Cortex of kidney (tissue), 1 donor: ENCODE data around the gene CAPN13.

ENCODE experiments used
- DNase-seq: peaks from one replicate; lab custom pipeline; 2025; lab: John Stamatoyannopoulos, UW

Gene CAPN13

GRCh38 chr2:30764021-30764800 is 43.0 kb downstream of the CAPN13 start:
- DNase-seq: no peak

GRCh38 chr2:30763151-30763660 is 44.0 kb downstream of the CAPN13 start:
- no peak for DNase-seq

DNA sequence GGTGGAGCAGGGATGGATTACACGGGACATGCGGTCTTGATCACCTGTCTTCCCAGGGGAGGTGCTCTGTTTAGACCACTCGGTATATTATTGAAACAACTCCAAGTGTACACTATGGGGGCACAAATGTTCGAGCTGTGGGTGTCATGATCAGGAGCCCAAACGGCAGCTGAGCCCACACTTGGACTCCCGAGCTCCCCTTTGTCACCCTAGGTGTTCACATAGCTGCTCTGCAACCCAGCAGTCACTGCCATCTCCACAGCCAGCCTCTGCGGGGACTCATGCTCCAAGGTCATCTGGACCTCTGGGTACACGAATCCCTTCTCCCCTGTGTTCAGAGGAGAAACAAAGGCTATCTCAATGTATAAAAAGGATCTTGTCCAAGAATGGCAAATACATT is 46.0 kb downstream of the CAPN13 start:
- no peak for DNase-seq

DNA sequence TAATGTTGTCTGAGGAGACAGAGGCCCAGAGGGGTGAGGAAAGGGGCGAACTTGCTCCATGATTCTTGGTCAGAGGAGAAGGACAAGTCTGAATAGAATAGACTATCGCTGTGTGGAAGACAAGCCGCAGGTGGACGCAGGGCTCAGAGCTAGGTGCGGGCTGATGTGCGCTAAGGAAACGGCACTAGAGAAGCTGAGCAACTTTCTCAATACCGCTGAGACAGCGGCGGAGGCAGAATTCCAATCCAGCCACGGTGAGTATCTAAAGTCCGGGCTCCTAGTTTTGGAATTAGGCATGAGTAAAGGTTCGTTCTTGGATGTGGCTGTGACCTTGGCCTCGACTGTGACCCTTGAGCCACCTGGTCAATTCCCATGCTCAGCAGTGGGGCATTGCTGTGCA is 47.8 kb downstream of the CAPN13 start:
- DNase-seq: no peak

DNA sequence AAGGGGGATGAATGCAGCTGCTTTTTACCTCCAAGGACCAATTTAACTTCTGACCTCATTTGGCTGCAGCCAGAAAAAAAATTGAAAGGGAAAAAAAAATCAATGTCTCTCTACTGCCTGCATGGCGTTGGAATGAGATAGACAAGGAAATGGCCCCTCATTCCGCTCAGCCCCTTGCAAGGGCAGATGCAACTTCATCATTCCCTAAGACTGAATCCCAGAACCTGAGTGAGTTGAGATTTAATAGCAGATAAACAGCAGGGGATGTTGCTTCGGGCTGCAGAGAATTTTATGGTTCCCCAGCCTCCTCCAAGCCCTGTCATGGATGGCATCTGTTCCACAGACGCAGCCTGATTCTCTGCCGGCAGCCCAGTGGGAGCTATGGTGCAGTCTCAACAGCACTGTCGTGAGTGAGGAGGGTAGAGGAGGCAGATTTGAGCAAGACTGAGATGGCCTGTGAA is 49.0 kb downstream of the CAPN13 start:
- no peak for DNase-seq

DNA sequence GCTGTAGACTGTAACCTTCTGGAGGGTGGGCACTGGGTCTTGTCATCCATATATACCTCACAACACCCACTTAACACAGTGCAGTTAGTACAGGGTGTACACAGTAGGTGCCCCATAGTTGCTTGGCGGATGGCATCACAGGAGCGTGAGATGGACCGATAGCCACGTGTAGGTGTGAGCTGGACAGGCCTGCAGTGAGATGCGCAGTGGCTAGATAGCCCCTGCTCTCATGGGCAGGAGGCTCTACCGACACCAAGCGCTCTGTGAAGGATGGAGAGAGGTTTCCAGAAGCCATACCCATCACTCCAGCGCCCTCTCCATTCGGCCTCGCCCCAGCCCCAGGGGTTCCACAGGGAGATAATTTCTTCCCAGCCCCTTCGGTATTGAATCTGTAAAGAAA is 49.5 kb downstream of the CAPN13 start:
- DNase-seq: no peak

GRCh38 chr2:30756971-30757370 is 50.3 kb downstream of the CAPN13 start:
- no peak for DNase-seq

DNA sequence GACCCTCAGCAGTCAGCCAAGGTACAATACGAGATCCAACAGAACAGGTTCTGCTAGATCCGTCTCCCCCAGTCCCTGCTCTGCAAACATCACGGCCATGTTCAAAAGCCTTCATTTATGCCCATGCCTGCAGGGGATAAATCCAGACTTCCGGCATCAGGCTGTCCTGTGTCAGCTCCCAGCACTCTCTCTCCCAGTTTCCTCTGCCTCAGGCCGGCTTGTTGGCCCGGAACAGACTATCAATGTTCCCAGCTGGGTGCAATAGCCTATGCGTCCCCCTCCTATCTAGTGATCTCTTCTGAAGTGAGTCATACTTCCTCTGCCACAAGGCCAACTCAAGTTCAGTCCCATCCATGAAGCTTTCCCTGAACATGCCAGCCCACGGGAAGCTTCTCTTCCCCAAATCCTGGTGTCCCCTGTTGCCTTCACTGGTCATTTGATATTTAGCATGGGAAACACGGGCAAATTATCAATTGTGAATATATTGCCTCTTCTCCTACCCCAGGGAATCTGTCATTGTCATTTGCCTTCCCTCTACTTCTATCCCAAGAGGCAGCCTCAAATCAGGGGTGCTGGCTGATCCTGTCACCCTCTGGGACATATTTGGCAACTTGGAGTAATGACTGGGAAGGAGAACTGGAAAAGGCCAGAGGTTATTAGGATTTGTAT is 51.1 kb downstream of the CAPN13 start:
- no peak for DNase-seq

DNA sequence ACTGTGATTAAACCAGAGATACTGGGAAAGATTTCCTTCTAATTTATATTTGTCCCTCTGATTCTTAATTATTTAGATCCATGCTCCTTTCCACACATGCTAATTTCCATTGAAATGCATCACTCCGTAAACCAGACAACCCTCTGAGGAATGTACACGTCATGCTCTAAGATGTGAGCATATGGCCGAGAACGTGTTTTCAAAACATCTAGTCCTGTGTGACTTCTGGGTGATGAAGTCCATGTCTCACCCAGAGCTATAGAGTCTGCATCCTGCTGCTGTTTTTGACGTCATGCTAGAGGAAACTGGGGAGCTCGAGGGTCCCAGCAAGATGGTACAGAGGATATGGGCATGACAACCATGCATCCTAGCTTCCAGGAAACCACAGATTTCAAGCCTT is 53.6 kb downstream of the CAPN13 start:
- DNase-seq: no peak

GRCh38 chr2:30752811-30753210 is 54.4 kb downstream of the CAPN13 start:
- DNase-seq: no peak

- no peak for DNase-seq
These were observed 60.0 kb downstream of the CAPN13 start for GRCh38 chr2:30747206-30747605.

DNA sequence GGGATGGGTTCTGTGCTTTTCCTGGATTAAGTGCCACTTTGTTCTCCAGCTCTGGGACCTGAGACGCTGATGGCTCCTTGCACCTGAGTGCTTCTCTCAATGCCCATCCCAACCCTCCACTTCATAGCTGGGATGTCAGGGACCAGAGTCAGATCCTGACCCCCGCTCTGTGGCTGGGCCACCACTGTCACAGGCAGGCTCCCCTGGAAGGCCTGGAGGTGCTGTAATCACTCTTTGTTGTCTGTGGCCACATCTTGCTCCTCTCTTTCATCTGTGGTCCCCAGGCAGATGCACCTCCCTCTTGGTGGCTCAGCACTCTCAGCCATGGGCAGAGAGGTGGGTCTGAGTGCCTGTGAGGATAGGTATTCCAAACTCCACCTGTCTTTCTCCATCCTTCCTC is 62.4 kb downstream of the CAPN13 start:
- DNase-seq: no peak

GRCh38 chr2:30741576-30741975 is 65.7 kb downstream of the CAPN13 start:
- DNase-seq: no peak

DNA sequence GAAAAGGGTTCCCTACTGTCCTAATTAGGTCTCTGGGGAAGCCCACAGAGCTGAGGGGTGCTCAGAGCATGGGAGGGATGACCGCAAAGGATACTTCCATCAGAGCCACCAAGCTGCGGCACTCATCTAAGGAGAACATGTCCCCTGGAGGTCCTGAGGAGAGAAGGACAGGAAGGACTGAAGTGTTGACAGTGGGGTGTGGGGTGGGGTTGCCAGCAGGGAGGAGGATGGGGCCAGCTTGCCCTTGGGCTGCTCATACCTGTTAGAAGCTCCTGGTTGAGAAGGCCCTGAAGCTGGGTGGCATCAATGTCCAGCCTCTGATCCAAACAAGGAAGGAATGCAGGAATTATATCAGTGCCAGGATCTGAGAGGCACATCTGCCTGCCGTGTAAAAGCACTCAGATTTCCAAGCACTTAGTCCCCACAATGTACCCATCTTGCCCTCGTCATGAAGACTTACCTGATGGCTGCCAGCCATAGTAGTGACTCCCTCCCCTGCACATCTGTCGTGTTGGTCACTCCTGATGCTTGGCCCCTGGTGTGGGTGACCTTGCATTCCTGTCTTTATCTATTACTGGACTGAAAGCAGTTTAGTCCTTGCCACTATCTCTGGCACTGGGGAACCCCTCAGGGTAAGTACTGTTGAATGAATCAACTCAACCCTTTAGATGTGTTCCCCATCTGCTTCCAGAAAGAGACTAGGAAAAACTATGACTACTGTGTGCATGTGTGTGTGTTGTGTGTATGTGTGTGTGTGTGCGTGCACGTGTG is 68.9 kb downstream of the CAPN13 start:
- DNase-seq: no peak

- no peak for DNase-seq
These were observed 70.0 kb downstream of the CAPN13 start for GRCh38 chr2:30737326-30737610.

- no peak for DNase-seq
These were observed 70.6 kb downstream of the CAPN13 start for GRCh38 chr2:30736461-30737325.

- no peak for DNase-seq
These were observed 73.2 kb downstream of the CAPN13 start for GRCh38 chr2:30733876-30734520.

DNA sequence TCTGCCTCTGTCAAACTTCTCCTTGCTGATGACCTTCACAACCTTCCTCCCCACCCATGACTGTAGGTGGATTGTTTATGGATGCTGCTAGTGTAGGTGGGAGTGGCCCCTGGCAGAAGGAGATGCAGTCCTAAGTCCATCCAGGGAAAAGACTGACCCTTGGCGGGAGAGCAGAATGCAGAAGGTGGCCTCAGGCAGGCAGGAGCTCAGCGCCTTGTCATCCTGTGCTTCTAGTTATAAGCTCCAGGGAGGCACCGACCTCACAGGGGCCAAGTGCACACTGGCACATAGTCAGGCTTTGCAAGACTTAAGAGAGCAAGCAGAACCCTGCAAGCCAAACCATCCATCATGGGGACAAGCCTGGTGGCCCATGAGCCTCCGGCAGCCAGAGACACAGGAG is 74.4 kb downstream of the CAPN13 start:
- no peak for DNase-seq

DNA sequence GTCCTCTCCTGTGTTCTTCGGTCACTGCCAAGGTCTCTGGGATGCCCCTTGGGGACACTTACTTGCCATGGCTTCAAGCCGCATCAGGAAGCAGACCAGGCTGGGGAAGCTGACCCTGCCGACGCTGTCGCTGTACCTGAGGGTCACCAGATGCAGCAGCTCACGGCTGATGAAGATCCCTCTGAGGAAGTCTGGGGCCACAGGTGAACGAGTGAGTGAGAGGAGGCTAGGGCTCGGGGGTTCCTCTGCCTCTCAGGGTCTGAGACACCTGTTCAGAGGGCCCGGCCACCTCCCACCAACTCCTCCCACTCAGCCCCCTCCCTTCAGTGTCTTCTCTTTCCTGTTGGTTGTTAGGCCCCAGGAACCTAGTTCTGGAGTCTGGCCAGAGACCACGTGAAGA is 74.9 kb downstream of the CAPN13 start:
- no peak for DNase-seq

DNA sequence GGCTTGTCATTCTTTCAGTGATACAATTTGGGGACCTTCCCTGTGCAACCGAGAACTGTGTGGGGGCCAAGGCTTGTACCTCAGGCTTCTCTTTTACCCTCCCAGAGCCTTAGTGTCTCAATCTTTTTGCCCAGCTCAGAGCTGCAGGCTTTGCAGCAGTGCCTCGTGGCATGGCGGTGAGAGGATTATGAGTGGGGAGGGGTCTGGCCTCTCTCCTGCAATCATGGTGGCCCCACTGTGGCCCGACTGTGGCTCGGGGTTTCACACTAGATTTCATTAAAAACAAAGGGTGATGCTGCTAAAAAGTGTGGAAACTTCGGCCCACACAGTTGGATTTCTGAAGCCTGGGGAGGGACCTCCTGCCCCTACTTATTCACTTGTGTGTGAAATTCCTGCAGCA is 75.5 kb downstream of the CAPN13 start:
- no peak for DNase-seq
